NB4 (cell line): ENCODE results near the gene CDK11A.
"Not testable (repeated sequence)": the region's sequence is repeated elsewhere in the genome, so short reads cannot be mapped to it uniquely, and the experiment has no call there.

Source experiments
- DNase-seq: peaks from one replicate; pipeline ENCODE4 v3.0.0; 2010; ENCODE audit warnings: low read depth
- H3K4me3 ChIP-seq: one replicate; pipeline ENCODE4 v1.5.1; 2011; ENCODE audit warnings: mild to moderate bottlenecking, low read depth, low read length, moderate library complexity
- MYC ChIP-seq: IDR thresholded peaks from 2 replicates; pipeline ENCODE4 v1.6.1; 2011; ENCODE audit warnings: low read depth, low read length
- POLR2A ChIP-seq: IDR thresholded peaks from 2 replicates; pipeline ENCODE4 v1.6.1; 2011; ENCODE audit warnings: mild to moderate bottlenecking; ENCODE audit not compliant: insufficient read length; ENCODE audit errors: extremely low read depth
- TF ChIP-seq, protein P1 (sequence below): IDR thresholded peaks from 2 replicates; pipeline ENCODE4 v1.6.1; 2011; ENCODE audit warnings: low read depth, low read length
- TF ChIP-seq, protein P2 (sequence below): IDR thresholded peaks from one replicate; pipeline ENCODE4 v1.5.1; 2012; ENCODE audit warnings: low read depth, low read length

The CDK11A gene

DNA sequence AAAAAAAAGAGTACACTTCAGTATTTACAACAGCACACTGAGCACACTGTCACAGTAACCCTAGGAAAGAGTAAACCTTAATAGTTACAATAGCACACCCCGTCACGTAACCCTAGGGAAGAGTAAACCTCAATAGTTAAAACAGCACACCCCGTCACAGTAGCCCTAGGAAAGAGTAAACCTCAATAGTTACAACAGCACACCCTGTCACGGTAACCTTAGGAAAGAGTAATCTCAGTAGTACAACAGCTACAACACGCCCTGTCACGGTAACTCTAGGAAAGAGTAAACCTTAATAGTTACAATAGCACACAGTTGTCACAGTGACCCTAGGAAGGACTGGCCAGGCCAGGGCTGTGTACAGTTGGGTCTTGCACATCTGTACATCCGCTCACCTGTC, 3.0 kb downstream of the CDK11A start:
- DNase-seq = no peak
- no peak overlapping the region for H3K4me3 ChIP-seq
- TF ChIP-seq MYC = no peak
- TF ChIP-seq, protein P1, sequence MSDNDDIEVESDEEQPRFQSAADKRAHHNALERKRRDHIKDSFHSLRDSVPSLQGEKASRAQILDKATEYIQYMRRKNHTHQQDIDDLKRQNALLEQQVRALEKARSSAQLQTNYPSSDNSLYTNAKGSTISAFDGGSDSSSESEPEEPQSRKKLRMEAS = no peak
- TF ChIP-seq, protein P2, sequence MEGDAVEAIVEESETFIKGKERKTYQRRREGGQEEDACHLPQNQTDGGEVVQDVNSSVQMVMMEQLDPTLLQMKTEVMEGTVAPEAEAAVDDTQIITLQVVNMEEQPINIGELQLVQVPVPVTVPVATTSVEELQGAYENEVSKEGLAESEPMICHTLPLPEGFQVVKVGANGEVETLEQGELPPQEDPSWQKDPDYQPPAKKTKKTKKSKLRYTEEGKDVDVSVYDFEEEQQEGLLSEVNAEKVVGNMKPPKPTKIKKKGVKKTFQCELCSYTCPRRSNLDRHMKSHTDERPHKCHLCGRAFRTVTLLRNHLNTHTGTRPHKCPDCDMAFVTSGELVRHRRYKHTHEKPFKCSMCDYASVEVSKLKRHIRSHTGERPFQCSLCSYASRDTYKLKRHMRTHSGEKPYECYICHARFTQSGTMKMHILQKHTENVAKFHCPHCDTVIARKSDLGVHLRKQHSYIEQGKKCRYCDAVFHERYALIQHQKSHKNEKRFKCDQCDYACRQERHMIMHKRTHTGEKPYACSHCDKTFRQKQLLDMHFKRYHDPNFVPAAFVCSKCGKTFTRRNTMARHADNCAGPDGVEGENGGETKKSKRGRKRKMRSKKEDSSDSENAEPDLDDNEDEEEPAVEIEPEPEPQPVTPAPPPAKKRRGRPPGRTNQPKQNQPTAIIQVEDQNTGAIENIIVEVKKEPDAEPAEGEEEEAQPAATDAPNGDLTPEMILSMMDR = no peak
- no peak for TF ChIP-seq POLR2A

DNA sequence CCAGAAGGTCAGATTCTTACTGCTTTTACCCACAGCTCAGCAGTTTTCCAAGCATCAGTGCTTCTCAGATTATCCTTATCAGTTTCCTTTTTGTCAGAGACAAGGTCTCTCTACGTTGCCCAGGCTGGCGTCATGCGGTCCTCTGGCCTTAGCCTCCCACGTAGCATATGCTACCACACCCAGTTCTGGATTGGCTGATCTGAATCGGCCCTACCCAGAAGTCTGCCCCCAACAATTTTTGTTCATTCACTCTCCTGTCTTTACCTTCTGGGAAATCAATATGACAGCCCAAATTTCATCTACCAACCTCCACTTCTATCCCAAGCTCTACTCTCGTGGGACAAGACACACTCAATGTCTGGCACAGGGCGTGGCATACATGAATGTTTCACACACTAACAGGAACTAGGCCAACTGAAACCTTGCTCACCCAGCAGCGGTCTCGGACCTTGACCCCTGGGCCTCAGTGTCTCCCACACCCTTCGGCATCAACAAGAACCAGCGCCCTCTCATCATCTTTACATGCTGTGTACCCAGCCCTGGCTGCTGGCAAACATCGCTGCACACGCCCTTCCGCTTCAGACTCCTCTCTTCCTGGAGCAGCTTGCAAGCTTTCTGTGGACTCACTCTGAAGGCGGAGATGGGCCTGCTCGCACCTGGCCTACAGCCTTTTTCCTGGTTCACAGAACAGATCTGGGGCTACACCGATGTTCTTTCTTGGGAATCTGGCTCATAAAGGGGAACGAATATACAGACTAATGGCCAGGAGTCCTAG, 8.9 kb downstream of the CDK11A start:
- not testable (repeated sequence) for DNase-seq, H3K4me3 ChIP-seq

DNA sequence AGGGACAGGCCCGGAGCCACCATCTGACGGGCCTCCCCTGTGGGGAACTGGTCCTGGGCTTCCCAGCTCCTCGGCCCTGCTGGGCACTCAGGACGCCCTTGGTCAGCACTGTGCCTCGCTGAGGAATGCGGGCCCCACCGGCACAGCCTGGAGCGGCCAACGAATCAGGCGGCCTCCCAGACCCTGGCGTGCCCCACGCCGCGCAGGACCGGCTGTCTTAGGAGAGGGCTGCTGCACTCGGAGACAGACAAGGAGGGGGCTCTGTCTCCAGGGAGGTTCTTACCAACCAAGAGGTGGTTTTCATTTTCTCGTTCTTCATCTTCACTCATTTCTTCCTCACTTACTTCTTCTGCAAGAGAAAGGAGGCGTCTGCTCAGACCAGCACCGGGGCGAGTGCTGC, 16.3 kb downstream of the CDK11A start:
- not testable (repeated sequence) for DNase-seq, H3K4me3 ChIP-seq

DNA sequence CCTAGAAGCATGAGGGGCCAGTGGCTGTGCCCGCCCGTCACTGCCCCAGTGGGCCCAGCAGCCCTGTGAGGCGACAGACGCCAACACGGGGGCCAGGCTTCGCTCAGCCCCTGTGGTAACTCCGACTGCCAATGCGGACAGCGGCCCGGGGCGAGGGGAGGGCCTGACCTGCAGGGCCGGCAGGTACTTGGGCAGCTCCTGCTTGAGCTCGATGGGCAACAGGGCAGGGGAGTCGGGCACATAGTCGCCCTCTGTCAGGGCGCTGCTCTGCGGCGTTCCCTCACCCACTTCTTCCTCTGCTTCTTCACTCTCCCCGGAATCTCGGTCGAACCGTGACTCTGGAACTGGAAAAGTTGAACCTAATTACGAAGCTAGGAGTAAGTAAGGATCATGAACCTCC, 16.9 kb downstream of the CDK11A start:
- not testable (repeated sequence) for H3K4me3 ChIP-seq, DNase-seq

DNA sequence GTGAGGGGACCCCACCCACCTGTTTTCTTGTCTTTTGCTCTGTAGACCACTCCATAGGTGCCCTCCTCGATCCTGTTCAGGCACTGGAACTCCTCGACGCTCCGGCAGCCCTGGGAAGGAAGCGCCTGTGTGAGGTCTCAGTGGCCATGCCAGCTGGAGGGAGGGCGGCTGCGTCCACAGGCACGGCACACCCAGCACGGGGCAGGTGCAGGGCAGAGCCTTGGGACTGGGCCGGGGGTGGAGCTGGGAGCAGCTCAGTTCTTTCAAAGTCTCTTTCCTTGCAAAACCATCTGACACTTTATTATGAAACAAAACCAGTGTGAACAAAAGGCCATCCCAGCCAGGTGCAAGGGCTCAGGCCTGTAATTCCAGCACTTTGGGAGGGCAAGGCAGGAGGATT, 18.5 kb downstream of the CDK11A start:
- not testable (repeated sequence) for DNase-seq, H3K4me3 ChIP-seq

DNA sequence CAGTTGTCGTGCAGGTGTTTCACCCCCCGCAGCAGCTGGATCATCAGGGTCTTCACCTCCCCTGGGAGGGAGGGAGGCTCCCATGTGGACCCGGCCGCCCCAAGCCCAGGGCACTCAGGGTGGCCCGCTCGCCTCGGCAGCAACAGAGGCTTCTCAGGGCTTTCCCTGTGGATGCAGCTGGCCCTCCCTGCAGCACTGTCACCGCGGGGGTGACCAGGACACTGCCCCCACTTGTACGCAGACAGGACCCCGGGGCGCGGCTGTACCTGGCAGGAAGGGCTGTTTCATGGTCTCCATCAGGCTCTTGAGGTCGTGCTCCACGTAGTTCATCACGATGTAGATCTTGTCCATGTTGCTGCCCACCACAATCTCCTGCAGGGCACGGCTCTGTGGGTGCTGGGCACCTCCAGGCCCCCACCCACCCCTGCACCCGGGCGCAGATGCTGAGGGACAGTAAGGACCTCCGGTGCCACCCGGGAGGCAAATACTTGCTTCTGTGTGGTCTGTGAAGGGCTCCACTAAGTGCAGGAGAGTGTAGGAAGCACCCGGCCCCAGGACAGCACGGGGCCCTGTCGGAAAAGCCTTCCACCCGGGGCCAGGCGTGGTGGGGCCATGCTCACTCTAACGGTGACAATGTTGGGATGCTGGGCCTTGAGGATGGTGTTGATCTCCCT, 19.7 kb downstream of the CDK11A start:
- not testable (repeated sequence) for DNase-seq, H3K4me3 ChIP-seq

DNA sequence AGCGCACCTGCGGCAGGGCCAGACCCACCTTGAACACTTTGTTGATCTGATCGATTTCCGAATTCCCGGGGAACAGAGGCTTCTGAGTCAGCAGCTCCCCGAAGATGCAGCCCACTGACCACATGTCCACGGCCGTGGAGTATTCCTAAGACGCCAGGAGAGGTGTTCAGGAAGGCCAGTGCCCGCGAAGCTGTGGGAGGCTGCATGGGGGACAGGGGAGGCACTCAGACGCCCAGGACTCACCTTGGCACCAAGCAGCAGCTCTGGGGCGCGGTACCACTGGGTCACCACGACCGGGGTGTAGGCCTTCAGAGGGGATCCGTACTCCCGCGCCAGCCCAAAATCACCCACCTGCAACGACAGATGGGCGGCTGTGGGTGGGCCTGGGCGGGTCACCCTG, 20.4 kb downstream of the CDK11A start:
- no peak for DNase-seq
- TF ChIP-seq, protein P2 = no peak
- TF ChIP-seq, protein P1 = no peak
- TF ChIP-seq MYC (no peak), POLR2A (no peak)
- no peak overlapping the region for H3K4me3 ChIP-seq

DNA sequence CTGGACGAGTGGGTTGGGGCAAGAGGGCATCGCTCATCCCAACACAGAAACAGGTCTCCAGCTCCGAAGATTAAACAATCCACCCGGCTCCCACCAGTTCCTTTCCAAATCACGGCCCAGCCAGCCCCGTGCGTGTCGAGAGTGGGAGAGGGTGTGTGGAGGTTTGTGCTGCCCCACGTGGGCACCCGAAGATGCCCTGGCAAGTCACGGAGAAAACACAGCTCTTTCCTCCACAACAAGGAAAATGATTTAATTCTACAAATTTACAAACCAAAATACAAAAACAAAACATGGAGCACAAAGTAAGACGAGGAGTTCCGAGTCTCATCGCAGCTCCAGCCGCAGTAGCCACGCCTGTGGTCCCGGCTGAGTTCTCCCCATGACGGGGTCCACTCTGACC, 21.7 kb downstream of the CDK11A start:
- not testable (repeated sequence) for H3K4me3 ChIP-seq, DNase-seq

DNA sequence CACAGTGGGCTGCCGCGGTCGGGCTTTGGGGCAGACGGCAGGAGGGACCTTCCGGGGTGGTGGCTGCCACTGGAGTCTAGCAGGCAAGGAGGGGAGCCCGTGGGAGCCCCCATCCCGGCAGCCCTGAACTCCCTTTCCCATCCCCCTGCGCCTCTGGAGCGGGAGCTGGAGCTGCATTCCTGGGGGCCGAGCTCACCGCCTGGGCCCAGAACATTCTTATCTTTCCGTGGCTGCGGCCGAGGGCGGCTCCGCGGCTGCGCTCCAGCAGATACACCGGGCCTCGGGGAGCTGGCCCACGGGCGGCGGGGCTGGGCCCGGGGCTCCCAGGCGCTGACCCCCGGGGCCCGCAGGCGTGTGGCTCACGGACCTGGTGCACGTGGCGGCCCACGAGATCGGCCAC, 23.6 kb downstream of the CDK11A start:
- DNase-seq, H3K4me3 ChIP-seq: not testable (repeated sequence)

DNA sequence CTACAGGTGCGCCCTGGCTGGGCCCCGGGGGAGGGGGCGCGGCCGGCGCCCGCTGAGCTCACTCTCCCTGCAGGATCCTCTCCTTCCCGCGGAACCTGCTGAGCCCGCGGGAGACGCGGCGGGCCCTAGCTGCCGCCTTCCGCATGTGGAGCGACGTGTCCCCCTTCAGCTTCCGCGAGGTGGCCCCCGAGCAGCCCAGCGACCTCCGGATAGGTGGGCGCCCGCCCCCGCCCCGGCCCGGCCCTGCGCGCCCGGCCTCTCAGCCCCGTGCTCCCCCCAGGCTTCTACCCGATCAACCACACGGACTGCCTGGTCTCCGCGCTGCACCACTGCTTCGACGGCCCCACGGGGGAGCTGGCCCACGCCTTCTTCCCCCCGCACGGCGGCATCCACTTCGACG, 24.1 kb downstream of the CDK11A start:
- H3K4me3 ChIP-seq = not testable (repeated sequence)

DNA sequence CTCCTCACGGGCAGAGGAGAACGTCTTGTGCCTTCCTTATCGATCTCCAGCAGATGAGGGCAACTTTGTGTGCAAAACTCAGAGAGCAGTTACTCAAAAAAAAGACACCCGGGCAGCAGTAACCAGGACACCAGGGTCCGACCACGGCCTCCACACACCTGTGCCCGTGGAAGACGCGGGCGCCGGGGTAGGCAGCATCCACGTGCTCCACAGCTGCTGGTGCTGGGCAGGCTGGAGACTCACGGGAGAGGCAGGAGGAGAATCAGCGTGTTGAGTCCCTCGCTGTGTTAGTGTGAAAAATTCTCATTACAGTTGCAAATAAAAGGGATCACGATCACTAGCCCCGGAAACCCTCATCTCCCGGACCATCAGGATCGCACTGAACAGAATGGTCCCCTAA, 25.1 kb downstream of the CDK11A start:
- DNase-seq, H3K4me3 ChIP-seq: not testable (repeated sequence)

More for the DNA sequence above, 24.1 kb downstream of the CDK11A start:
- DNase-seq = not testable (repeated sequence)

DNA sequence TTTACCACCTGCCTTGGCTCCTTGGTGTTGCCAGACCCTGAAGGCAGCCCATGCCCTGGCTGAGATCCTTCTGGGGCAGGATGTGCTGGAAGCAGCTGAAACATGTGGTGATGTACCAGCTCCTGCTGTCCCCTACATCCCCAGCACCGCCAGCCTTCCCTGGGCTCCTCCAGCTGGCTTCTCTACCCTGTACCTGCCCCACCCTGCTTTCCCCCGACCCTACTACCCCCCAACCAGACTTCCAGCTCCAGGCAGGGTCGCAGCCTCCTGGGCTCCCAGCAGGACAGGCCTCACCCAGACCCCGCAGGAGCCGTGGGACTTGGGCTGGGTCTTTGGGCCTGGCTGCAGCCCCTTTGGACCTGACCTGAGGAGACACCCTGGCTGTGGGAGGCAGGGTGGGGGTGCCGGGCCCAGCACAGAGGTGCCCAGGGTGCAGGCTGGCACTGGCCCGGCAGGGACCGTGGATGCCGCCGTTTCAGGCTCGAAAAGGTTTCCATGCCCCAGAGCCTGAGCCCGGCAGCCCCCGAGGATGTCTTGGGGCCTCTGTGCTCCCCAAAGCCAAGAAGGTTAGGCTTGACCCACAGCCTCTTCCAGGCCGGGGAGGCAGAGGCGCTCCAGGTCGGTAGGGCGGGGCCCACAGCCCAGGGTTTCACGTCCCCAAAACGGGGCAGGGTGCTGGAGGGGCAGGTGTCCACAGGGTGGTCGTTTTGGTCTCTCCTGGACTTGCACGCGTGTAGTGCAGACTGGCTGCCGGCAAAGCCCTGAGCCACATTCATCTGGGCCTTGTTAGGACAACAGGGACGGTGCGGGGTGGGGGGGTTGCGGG, 26.6 kb downstream of the CDK11A start:
- not testable (repeated sequence) for DNase-seq

DNA sequence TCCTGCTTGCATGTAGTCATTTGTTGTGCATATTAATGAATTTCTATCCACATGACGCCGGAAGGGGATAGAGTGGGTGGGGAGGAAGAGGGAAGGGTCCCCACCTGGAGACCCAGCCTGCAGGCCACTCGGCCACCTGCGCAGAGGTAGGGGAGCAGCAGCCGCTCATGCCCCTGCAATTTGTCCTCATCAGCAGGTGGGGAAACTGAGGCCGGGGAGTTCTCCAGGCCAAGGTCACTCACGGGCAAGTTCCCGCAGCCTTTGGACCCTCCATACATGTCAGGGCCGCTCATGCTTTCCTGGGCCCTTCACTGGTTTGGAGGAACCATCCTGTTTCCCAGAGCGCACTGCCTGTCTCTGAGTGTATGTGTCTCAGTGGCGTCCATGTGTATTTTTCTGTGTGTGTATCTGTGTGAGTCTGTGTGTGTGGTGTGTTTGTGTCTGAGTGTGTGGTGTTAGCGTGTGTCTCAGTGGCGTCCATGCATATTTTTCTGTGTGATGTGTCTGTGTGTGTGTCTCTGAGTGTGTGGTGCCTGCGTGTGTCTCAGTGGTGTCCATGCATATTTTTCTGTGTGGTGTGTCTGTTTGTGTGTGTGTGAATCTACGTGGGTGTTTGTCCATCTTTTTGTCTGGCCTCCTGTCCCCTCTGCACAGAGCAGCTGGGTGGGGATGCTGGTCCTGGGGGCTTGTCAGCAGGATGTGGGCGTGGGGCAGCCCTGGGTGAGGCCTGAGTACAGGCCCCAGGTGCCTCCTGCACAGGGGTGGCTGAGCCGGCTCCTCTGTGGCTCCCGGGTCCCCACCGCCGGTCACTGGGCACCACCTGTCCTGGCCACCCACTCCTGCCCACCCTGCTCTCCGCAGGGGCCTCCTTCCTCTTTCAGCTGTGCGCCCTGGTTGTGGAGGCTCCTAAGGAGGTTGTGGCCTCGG, 27.5 kb downstream of the CDK11A start:
- DNase-seq, H3K4me3 ChIP-seq: not testable (repeated sequence)

More for the DNA sequence above, 26.6 kb downstream of the CDK11A start:
- H3K4me3 ChIP-seq = not testable (repeated sequence)
